ENCODE data around the gene METTL26.

- TF ChIP-seq CTCF (IDR thresholded peaks at IDR 0.05; ENCODE audit: poor library complexity), result no peak
- TF ChIP-seq EZH2 (IDR thresholded peaks at IDR 0.05; ENCODE audit: borderline replicate concordance), result no peak
- no peak for TF ChIP-seq EZH2phosphoT487 (IDR thresholded peaks at IDR 0.05; ENCODE audit: low read depth, severe bottlenecking, unreplicated experiment)
These were observed 24.0 kb upstream of the METTL26 start for GRCh38 chr16:660132-660458.
